Measurements from ENCODE around the gene NDUFV1. TPM values are rescaled to one million over a fixed set of nuclear protein-coding genes. Genes with fewer than 3 reads are reported as not detected.

Gene NDUFV1
- total RNA-seq, result 154 and 199 TPM in 2 replicates

GRCh38 chr11:67606492-67607295, at the start of gene NDUFV1:
TSS of gene NDUFV1 (plus strand) at chr11:67606936. CDS start at chr11:67607005, 69 bp downstream.

GRCh38 chr11:67583247-67584204, 23.2 kb upstream of the NDUFV1 start, which contains the start of gene GSTP1:
TSS of gene GSTP1 (plus strand) at chr11:67583812. CDS start at chr11:67583844, 32 bp downstream.

GRCh38 chr11:67629386-67630227, 22.9 kb downstream of the NDUFV1 start, which contains the start of gene NUDT8:
TSS of gene NUDT8 (minus strand) at chr11:67629937. CDS start at chr11:67629911, 26 bp downstream.

GRCh38 chr11:67639438-67639859, 32.7 kb downstream of the NDUFV1 start, which contains the start of gene TBX10:
TSS of gene TBX10 (minus strand) at chr11:67639763. CDS start at chr11:67639472, 291 bp downstream.

Small RNA genes within 50 kb of the gene (small RNA-seq; reads per million reads assigned to genes)
- gene AP003385.3 (ENCODE audit: low replicate concordance), result not detected

Other genes with a start within 250 kb of the NDUFV1 start
- 5.2 and 5.5 TPM in 2 replicates for gene CLCF1, start 233.3 kb upstream of the NDUFV1 start, total RNA-seq
- 6.3 and 18.8 TPM in 2 replicates for gene RAD9A, start 214.9 kb upstream of the NDUFV1 start, total RNA-seq
- 293 and 375 TPM in 2 replicates for gene PPP1CA, start 205.1 kb upstream of the NDUFV1 start, total RNA-seq
- gene TBC1D10C, start 202.9 kb upstream of the NDUFV1 start, total RNA-seq, result not detected in 2 replicates
- gene CARNS1, start 191.3 kb upstream of the NDUFV1 start, total RNA-seq, result under 0.01 and 0.22 TPM in 2 replicates
- 59.7 and 71.3 TPM in 2 replicates for gene RPS6KB2, start 178.4 kb upstream of the NDUFV1 start, total RNA-seq
- 0.29 and 1.3 TPM in 2 replicates for gene PTPRCAP, start 169.3 kb upstream of the NDUFV1 start, total RNA-seq
- gene CORO1B, start 163.5 kb upstream of the NDUFV1 start, total RNA-seq, result 115 and 145 TPM in 2 replicates
- not detected in 2 replicates for gene GPR152, start 154.2 kb upstream of the NDUFV1 start, total RNA-seq
- not detected in 2 replicates for gene CABP4, start 151.6 kb upstream of the NDUFV1 start, total RNA-seq
- 12.2 and 44.2 TPM in 2 replicates for gene TMEM134, start 137.7 kb upstream of the NDUFV1 start, total RNA-seq
- gene AIP, start 123.9 kb upstream of the NDUFV1 start, total RNA-seq, result 33.9 and 87.1 TPM in 2 replicates
- gene PITPNM1, start 101.6 kb upstream of the NDUFV1 start, total RNA-seq, result 31.3 and 33.5 TPM in 2 replicates
- 27.1 and 67.6 TPM in 2 replicates for gene CDK2AP2, start 98.8 kb upstream of the NDUFV1 start, total RNA-seq
- gene CABP2, start 83.5 kb upstream of the NDUFV1 start, total RNA-seq, result not detected in 2 replicates
- 489 and 520 TPM in 2 replicates for gene GSTP1, start 23.1 kb upstream of the NDUFV1 start, total RNA-seq
- 4.6 and 7.7 TPM in 2 replicates for gene NUDT8, start 23.0 kb downstream of the NDUFV1 start, total RNA-seq
- gene TBX10, start 32.8 kb downstream of the NDUFV1 start, total RNA-seq, result not detected in 2 replicates
- not detected in 2 replicates for gene ACY3, start 43.8 kb downstream of the NDUFV1 start, total RNA-seq
- gene ALDH3B2, start 67.7 kb downstream of the NDUFV1 start, total RNA-seq, result not detected in 2 replicates